Fibroblast of lung (primary cell): Measurements from ENCODE around the gene CD6.

ENCODE experiments used
- CTCF ChIP-seq, 2 donors: IDR thresholded peaks in 1 of 2; conservative IDR thresholded peaks in 1 of 2; 1 replicate in 1 of 2; 2 replicates in 1 of 2; pipeline ENCODE4 v1.5.1; 2011 to 2012; ENCODE audit warnings: low read length in 2 of 2, control low read depth in 1 of 2, inconsistent platforms in 1 of 2, low read depth in 1 of 2, mild to moderate bottlenecking in 1 of 2
- EZH2 ChIP-seq: IDR thresholded peaks from 2 replicates; pipeline ENCODE4 v1.5.1; 2012; ENCODE audit warnings: low read length, control low read depth, mild to moderate bottlenecking; ENCODE audit errors: missing control alignments

- TF ChIP-seq CTCF (conservative IDR thresholded peaks at IDR 0.05 in 1 of 2, IDR thresholded peaks at IDR 0.05 in 1 of 2; ENCODE audit: low read depth in 1 of 2, low read length in 2 of 2) (no peak), EZH2 (no peak)
Measured at GRCh38 chr11:60960405-60960804, 11.1 kb upstream of the CD6 start.
